ENCODE data around the gene ARHGEF39. TPM values are rescaled to one million over a fixed set of nuclear protein-coding genes. Genes with fewer than 3 reads are reported as not detected.

Gene ARHGEF39
- total RNA-seq, 1 donor from 2014 or later, result 0.38 TPM

- no peak for TF ChIP-seq CTCF (IDR thresholded peaks at IDR 0.05)
- H3K36me3 ChIP-seq, result peaks cover 9% of the 10 kb centered on the region
- H3K9me3 ChIP-seq, result no peaks in the 10 kb centered on the region
- peak overlapping the region; percentile 76 for H3K4me3 ChIP-seq
- DNase-seq (no peak), ATAC-seq (no peak)
- H3K4me1 ChIP-seq, result peaks cover 15% of the 10 kb centered on the region
- intact Hi-C loops (cut with DNase I), result no loop called here
- H3K27ac ChIP-seq, result no peak overlapping the region
- H3K27me3 ChIP-seq, result no peaks in the 10 kb centered on the region
These were observed 23.1 kb upstream of the ARHGEF39 start for GRCh38 chr9:35687972-35688557.

- ATAC-seq, result no peak
- TF ChIP-seq CTCF (IDR thresholded peaks at IDR 0.05), result no peak
- Histone ChIP-seq H3K4me3 (peak overlapping the region; percentile 76), H3K27ac (no peak overlapping the region), H3K4me1 (peaks cover 15% of the 10 kb centered on the region), H3K36me3 (peaks cover 10% of the 10 kb centered on the region), H3K9me3 (no peaks in the 10 kb centered on the region), H3K27me3 (no peaks in the 10 kb centered on the region)
- intact Hi-C loops (cut with DNase I), result no loop called here
- no peak for DNase-seq
These were observed 22.3 kb upstream of the ARHGEF39 start for GRCh38 chr9:35687306-35687705.

- Histone ChIP-seq H3K27me3 (no peaks in the 10 kb centered on the region), H3K27ac (no peak overlapping the region), H3K4me1 (peaks cover 14% of the 10 kb centered on the region), H3K36me3 (peaks cover 10% of the 10 kb centered on the region), H3K4me3 (peak overlapping the region; percentile 3), H3K9me3 (no peaks in the 10 kb centered on the region)
- intact Hi-C loops (cut with DNase I), result no loop called here
- ATAC-seq, result peak; percentile 7
- no peak for TF ChIP-seq CTCF (IDR thresholded peaks at IDR 0.05)
- no peak for DNase-seq
These were observed 21.5 kb upstream of the ARHGEF39 start for GRCh38 chr9:35686222-35687203.

- no peak for DNase-seq
- no peak overlapping the region for H3K27ac ChIP-seq
- peaks cover 10% of the 10 kb centered on the region for H3K36me3 ChIP-seq
- TF ChIP-seq CTCF (IDR thresholded peaks at IDR 0.05), result no peak
- no peak for ATAC-seq
- intact Hi-C loops (cut with DNase I), result no loop called here
- H3K27me3 ChIP-seq, result no peaks in the 10 kb centered on the region
- H3K4me3 ChIP-seq, result no peak overlapping the region
- H3K4me1 ChIP-seq, result peaks cover 10% of the 10 kb centered on the region
- no peaks in the 10 kb centered on the region for H3K9me3 ChIP-seq
These were observed 20.5 kb upstream of the ARHGEF39 start for GRCh38 chr9:35685506-35685905.

GRCh38 chr9:35684921-35685320, 19.9 kb upstream of the ARHGEF39 start:
- Histone ChIP-seq H3K27me3 (no peaks in the 10 kb centered on the region), H3K27ac (no peak overlapping the region), H3K4me3 (no peak overlapping the region), H3K4me1 (peaks cover 7% of the 10 kb centered on the region), H3K9me3 (no peaks in the 10 kb centered on the region), H3K36me3 (peaks cover 10% of the 10 kb centered on the region)
- intact Hi-C loops (cut with DNase I), result no loop called here
- TF ChIP-seq CTCF (IDR thresholded peaks at IDR 0.05), result no peak
- ATAC-seq (no peak), DNase-seq (no peak)
